GM12891 (cell line): ENCODE results near the gene C1orf226.

Source experiments
- DNase-seq: peaks from one replicate; pipeline ENCODE4 v3.0.0; 2011; ENCODE audit warnings: low spot score; ENCODE audit not compliant: insufficient read length
- FAIRE-seq: peaks from 2 replicates; lab custom pipeline; 2011; peaks lifted over from hg19 to GRCh38; lab: Jason Lieb, UNC
- PAX5 ChIP-seq: IDR thresholded peaks from 2 replicates; pipeline ENCODE4 v1.6.1; 2011; ENCODE audit warnings: low read length, moderate library complexity, mild to moderate bottlenecking; ENCODE audit not compliant: insufficient read depth, severe bottlenecking
- POLR2A ChIP-seq: IDR thresholded peaks from 2 replicates; pipeline ENCODE4 v1.6.1; 2011; ENCODE audit warnings: low read depth, low read length, control low read depth
- POLR2AphosphoS5 ChIP-seq: IDR thresholded peaks from 2 replicates; pipeline ENCODE4 v1.6.1; 2011; ENCODE audit warnings: low read depth, low read length, control low read depth
- POU2F2 ChIP-seq: IDR thresholded peaks from 2 replicates; pipeline ENCODE4 v1.6.1; 2011; ENCODE audit warnings: low read depth, mild to moderate bottlenecking, control low read depth, low read length, moderate library complexity
- SPI1 ChIP-seq: IDR thresholded peaks from 2 replicates; pipeline ENCODE4 v1.6.1; 2011; ENCODE audit warnings: low read depth, low read length, control low read depth
- TAF1 ChIP-seq: IDR thresholded peaks from 2 replicates; pipeline ENCODE4 v1.6.1; 2011; ENCODE audit warnings: low read depth, low read length, control low read depth

C1orf226 gene

DNA sequence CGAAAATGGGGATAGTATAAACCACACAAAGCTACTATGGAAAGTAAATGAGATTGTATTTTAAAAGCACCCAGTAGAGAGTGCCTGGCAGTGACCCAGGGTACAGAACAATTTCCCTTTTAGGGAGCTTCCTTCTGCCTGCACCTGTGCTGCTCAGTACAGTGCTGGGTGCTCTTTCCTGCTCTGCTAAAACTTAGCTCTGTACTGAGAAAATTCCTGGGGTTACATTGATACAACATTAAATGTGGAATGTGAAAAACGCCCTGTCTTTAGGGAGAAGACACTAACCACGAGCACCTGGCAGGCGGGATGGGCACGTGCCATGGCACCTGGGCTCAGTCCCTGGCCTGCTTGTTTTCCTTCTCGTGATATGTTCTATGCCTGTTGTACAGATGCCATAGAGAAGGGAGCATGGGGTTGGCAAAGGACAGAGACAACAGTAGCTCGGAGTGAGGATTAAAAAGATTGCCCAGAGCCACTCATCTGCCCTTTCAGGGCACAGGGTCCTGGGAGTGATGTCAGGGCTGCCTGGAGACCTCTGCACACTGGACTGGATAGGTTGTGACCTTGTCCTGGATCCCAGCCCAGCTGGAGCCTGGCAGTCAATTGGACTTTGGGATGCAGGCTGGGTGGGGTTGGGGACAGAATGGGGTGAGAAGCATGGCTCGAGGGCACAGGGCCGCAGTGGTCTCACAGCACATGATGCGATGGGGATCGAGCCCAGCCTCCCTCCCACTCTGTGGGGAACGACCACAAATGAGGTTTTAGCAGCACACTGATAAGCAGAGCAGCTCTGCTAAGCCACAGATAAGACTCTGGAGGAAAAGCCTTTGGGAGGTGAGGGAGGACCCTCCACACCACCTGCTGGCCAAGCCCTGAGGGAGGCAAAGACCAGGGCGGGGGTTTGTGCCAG lies 9.1 kb upstream of the C1orf226 start:
- no peak for TF ChIP-seq SPI1
- DNase-seq (no peak), FAIRE-seq (no peak)

DNA sequence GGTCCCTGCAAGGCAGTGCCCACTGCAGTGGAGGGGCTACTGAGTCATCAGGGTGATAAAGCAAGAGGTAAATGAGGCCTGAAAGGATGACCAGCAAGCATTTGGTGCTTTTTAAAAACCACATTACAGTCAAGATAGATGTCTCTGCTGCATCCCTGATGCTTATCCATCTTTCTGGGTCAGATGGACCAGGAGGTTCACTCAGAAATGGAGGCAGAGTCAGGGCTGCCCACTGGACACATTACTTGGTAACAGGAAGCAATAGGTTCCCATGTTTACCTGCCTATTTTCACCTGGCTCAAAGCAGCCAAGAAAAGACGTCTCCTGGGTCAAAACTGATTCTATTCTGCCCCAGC lies 8.5 kb upstream of the C1orf226 start:
- FAIRE-seq = no peak
- TF ChIP-seq POLR2AphosphoS5 (no peak), SPI1 (no peak), POLR2A (no peak), TAF1 (no peak), PAX5 (no peak)

DNA sequence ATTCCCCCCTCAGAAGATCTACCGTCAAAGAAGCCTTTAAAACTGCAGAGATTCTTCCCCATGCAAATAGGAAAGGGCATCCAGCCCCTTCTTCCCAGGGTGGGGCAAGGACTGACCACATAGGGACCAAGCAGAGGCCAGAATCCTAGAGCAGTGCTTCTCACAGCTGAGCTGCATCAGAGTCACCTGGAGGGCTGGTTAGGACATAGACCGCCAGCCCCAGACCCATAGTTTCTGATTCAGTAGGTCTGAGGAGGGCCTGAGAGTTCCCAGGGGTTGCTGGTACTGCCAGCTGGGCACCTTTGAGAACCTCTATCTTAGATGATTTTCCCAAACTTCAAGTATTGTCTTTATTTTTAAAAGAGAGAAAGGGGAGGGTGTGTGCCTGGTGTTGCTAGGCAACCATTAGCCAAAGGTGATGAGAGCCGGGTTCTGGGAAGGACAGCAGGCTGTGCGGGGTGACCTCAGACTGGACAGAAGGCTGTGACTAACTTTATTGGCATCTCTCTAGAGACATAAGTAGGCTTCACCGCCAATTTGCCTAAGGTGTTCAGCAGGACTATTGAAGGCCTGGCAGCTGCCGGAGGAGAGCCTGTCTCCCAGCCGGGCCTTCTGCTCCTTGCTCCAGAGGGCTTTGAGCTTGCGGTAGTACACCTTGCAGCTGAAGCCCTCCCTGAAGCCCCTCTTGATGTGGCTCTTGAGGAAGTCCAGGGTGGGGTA lies 7.8 kb upstream of the C1orf226 start:
- TF ChIP-seq TAF1 (no peak), SPI1 (no peak), POU2F2 (no peak), PAX5 (no peak), POLR2AphosphoS5 (no peak), POLR2A (no peak)
- DNase-seq (no peak), FAIRE-seq (no peak)

More for the DNA sequence above, 8.5 kb upstream of the C1orf226 start:
- no peak for DNase-seq

DNA sequence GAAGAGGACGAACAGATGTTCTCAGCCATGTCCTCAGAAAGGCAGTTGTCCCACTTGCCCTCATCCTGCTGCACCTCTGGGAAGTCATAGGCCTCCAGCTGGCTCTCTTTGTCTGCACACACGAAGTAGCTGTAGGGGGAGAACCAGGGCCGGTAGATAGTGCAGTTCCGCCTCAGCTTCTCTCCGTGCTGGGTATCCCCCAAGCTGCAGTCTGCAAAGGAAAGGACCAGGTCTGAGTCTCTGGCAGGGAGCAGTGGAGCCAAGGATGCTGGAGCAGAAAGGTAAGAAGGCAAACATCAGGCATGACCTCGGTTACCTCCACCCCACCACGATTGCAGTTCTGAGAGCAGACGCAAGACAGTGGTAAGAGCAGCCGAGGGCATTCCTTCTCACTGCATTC lies 7.1 kb upstream of the C1orf226 start:
- TF ChIP-seq TAF1 = no peak
- TF ChIP-seq POLR2A = no peak
- TF ChIP-seq POLR2AphosphoS5 = no peak
- no peak for TF ChIP-seq POU2F2
- no peak for TF ChIP-seq SPI1
- no peak for TF ChIP-seq PAX5
- DNase-seq (no peak), FAIRE-seq (no peak)

DNA sequence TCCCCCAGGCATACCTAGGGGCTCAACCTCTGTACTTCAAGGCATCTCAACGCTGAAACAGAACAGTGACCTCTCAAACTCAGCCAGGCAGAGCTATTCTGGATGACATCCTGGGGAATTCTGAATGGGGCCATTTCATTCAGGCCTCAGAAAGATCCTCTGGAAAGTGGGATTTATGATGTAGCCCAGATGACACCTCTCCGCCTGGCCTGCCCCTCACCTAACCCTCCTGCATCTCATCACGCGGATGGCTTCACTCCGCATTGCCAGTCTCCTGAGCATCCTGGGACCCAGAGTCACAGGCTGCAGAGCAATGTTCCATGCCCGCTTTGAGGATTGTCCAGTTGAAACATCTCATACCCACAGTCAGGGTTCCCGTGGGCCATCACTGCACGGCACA lies 6.1 kb upstream of the C1orf226 start:
- no peak for DNase-seq
- no peak for FAIRE-seq
- TF ChIP-seq PAX5 (no peak), SPI1 (no peak), POLR2A (no peak), POU2F2 (no peak)

DNA sequence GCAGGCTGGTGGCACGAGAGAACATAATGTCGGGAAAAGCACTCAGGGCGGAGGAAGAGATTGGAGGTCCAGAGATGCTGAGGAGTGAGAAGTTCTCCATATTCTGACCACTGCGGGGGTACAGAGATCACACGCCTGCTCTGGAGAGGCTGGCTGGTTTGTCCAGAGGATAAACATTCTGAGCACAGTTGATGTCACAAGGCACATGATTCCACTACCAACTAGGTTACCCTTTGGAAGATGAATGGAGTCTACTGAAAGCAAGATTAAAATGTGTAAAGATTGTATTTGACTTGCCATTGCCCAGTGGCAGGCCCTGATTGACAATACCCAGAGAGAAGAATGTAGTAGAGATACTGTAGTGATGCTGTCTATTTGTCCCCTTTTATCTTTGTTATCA lies 4.8 kb upstream of the C1orf226 start, which contains the start of gene SPATA46:
Gene SPATA46 (minus strand): TSS at position 164 of the 400 bp plus-strand sequence. CDS start 64 bp downstream, at position 100.
- DNase-seq = no peak
- no peak for FAIRE-seq
- no peak for TF ChIP-seq PAX5

DNA sequence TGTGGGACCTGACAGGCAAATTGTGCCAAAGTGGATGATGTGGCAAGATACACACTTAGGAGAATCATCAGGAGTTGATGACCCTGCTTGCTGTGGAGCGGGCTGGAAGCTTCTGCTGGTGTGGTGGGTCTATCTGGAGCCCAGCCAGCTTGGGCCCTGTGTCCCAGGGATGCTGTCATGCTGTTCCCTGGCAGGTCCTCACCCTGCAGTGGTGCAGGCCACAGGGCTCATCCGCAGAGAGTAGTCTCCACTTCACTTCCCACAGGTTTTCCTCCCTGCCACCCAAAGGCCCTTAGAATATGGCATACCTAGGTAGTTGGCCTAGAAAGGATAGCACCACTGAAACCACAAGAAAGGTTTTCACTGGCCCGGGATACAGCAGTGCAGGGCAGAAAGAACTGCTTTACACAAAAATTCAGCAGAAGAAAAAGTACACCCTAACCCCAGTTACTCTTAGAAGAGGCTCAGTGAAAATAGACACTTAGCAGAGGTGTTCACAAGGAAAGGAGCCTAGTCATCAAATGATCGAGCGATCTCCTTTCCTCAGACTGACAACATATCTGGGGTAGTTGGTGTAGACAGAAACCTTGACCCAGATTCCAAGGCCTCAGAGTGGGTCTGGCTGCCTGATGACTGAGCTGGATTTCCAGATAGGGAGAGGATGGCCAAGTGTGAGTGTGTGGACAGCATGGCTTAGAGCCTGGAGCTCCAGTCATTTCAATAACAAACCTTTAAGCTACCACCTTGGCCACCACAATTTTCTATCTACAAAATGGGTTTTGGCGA lies 1.3 kb upstream of the C1orf226 start:
- TF ChIP-seq POLR2AphosphoS5 = no peak
- no peak for TF ChIP-seq TAF1
- no peak for TF ChIP-seq POU2F2
- TF ChIP-seq SPI1 = no peak
- no peak for TF ChIP-seq POLR2A
- no peak for TF ChIP-seq PAX5
- FAIRE-seq (no peak), DNase-seq (no peak)

DNA sequence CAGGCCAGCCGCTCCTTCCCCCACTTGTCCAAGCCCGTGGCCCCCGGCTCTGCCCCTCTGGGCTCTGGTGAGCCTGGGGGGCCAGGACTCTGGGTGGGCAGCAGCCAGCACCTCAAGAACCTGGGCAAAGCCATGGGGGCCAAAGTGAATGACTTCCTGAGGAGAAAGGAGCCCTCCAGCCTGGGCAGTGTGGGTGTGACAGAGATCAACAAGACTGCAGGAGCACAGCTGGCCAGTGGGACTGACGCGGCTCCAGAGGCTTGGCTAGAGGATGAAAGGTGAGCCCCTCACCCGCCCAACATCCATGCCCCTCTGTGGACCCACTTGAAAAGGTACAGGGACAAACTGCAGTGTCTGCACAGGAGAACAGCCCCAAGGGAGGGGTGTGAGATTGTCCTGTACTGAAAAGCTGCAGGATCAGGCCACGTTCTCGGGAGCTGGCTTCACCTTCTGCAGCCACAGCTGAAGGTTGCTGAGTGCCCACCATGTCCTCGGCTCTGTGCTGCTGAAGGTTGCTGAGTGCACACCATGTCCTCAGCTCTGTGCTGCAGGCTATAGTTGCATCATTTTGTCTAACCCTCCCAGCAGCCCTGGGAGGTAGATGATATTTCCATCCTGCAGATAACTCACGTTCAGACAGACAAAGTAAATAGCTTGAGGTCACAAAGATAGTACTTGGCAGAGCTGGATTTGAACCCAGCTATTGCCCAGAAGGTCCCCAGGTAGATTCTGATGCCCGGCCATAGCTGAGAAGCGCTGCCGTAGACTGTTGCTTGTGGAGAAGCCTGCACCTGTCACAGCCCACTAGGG lies 618 bp downstream of the C1orf226 start:
- TF ChIP-seq PAX5 = no peak
- TF ChIP-seq TAF1 = no peak
- FAIRE-seq (no peak), DNase-seq (no peak)

DNA sequence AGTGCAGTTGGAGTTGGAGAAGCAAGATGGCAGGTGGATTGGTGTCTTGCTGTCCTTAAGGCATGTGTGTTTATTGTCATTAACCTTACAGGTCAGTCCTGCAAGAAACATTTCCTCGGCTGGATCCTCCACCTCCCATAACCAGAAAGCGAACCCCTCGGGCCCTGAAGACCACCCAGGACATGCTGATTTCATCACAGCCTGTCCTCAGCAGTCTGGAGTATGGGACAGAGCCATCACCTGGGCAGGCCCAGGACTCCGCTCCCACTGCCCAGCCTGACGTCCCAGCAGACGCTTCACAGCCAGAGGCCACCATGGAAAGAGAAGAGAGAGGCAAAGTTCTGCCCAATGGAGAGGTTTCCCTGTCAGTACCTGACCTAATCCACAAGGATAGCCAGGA lies 1.6 kb downstream of the C1orf226 start:
- no peak for FAIRE-seq
- no peak for DNase-seq
- TF ChIP-seq POU2F2 (no peak), SPI1 (no peak), TAF1 (no peak), POLR2A (no peak), POLR2AphosphoS5 (no peak), PAX5 (no peak)
